Omental fat pad (tissue), 4 donors: ENCODE data around the gene EIF4EBP3. TPM values are rescaled to one million over a fixed set of nuclear protein-coding genes. Genes with fewer than 3 reads are reported as not detected.
"Not testable (repeated sequence)": the region's sequence is repeated elsewhere in the genome, so short reads cannot be mapped to it uniquely, and the experiment has no call there.

Source experiments
- ATAC-seq: fragments of 150-250 bp; one replicate; pipeline ENCODE4 v1.9.1; 2016; ENCODE audit warnings: mild to moderate bottlenecking, moderate library complexity; ENCODE audit not compliant: low FRiP score
- DNase-seq: peaks from one replicate; pipeline ENCODE4 v3.0.0-alpha.2; 2019; ENCODE audit warnings: low spot score
- small RNA-seq: library from RNA; depleted of rRNA; stranded (forward); fragments of <200 nt; gene quantifications from one replicate; pipeline ENCODE3, GENCODE V24; 2016
- total RNA-seq, 4 donors: library from RNA; depleted of rRNA; stranded (reverse); fragments of >200 nt; gene quantifications; one replicate each; pipeline ENCODE4 v1.1.0, GENCODE V29; 2016
- TF ChIP-seq, protein P1 (sequence below), 3 donors: fragments of 450-650 bp; IDR thresholded peaks; one replicate each; pipeline ENCODE4 v1.5.1; 2016 to 2017; ENCODE audit warnings: antibody characterized with exemption in 3 of 3, mild to moderate bottlenecking in 3 of 3, moderate library complexity in 2 of 3

The EIF4EBP3 gene
- total RNA-seq, 4 donors from 2014 or later: 22.9 to 35.7 (median 31.5) TPM

DNA sequence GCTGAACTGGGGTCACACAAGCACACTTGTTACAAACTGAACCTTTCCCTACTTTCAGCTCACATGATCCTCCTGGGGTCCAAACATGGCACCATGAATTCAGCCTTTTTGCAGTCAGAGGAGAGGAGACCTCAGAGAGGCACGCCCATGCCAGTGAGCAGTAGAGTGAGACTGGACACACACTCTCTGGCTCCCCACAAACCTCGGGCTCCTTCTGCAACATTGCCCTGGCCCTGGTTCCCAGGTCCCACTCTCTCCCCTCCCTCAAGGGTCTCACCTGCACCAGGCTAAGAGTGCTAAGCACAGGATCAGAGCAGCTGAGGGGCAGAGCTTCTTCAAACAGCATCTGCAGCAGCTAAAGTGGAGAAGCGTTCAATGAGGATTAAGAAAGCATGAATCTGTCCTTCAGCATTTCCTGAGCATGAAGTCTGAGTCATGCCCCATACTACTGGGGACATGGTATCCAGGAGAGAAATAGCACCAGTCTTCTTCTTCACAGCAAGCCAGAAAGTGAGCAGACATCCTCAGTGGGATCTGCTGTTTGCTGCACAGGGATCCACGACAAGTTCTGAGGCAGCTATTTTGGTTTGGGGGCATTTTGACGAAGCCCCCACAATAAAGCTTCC is 44.4 kb downstream of the EIF4EBP3 start:
- TF ChIP-seq, protein P1, sequence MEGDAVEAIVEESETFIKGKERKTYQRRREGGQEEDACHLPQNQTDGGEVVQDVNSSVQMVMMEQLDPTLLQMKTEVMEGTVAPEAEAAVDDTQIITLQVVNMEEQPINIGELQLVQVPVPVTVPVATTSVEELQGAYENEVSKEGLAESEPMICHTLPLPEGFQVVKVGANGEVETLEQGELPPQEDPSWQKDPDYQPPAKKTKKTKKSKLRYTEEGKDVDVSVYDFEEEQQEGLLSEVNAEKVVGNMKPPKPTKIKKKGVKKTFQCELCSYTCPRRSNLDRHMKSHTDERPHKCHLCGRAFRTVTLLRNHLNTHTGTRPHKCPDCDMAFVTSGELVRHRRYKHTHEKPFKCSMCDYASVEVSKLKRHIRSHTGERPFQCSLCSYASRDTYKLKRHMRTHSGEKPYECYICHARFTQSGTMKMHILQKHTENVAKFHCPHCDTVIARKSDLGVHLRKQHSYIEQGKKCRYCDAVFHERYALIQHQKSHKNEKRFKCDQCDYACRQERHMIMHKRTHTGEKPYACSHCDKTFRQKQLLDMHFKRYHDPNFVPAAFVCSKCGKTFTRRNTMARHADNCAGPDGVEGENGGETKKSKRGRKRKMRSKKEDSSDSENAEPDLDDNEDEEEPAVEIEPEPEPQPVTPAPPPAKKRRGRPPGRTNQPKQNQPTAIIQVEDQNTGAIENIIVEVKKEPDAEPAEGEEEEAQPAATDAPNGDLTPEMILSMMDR (IDR thresholded peaks at IDR 0.05): no peak
- DNase-seq (no peak), ATAC-seq (no peak)

DNA sequence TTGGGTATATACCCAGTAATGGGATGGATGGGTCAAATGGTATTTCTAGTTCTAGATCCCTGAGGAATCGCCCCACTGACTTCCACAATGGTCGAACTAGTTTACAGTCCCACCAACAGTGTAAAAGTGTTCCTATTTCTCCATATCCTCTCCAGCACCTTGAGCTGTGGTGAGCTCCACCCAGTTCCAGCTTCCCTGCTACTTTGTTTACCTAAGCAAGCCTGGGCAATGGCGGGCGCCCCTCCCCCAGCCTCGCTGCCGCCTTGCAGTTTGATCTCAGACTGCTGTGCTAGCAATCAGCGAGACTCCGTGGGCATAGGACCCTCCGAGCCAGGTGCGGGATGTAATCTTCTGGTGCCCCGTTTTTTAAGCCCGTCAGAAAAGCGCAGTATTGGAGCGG is 45.6 kb downstream of the EIF4EBP3 start:
- not testable (repeated sequence) for ATAC-seq, DNase-seq

DNA sequence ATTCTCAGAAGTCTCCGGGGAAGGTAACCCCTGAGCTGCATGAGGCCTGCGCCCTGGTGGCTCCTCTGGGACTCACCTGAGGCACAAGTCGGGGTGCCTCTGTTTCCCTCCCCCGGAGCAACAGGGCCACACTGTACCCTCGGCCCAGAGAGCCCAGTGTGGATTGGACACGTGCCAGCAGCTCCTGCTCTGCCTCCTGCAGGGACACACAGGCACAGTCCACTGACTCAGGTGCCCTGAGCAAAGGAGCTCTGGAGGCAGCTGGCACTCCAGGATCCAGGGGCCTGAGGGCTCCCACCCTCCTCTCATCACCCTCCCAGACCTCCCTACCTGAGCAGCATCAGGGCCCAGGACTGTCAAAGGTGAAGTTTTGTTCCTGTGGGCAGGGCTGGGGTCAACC is 46.7 kb downstream of the EIF4EBP3 start:
- DNase-seq: no peak
- TF ChIP-seq, protein P1 (IDR thresholded peaks at IDR 0.05): no peak

DNA sequence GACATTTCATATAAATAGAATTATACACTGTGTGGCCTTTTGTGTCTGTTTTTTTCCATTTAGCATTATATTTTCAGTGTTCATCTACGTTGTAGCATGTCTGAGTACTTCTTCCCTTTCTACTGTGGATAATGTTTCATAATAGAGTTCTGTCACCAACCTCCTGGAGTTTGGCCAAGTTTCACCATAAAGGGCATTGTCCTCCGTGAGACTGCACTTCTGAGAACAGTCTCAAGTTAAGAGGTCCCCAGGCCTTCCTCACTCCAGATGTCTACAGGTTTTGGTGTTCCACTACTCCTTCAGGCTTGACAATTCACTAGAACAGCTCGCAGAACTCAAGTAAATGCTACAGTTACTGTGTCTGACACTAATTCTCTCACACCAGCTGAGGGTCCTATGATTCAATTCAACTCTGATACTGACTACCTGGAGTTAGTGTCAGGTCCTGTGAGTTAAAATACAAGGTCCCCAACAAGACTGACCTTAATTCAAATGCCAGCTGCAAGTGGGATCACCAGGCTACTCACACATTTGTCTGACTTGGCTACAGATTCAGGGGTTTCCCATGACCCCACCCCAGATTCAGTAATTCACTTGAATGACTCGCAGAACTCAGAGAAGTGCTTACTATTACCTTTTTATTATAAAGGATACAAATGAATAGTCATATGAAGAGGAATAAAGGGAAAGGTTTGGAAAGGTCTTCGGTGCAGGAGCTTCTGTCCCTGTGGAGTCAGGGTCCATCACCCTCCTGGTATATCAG is 48.3 kb downstream of the EIF4EBP3 start:
- TF ChIP-seq, protein P1 (IDR thresholded peaks at IDR 0.05): no peak
- DNase-seq: no peak
- ATAC-seq: no peak

More for the DNA sequence above, 46.7 kb downstream of the EIF4EBP3 start:
- ATAC-seq: no peak

DNA sequence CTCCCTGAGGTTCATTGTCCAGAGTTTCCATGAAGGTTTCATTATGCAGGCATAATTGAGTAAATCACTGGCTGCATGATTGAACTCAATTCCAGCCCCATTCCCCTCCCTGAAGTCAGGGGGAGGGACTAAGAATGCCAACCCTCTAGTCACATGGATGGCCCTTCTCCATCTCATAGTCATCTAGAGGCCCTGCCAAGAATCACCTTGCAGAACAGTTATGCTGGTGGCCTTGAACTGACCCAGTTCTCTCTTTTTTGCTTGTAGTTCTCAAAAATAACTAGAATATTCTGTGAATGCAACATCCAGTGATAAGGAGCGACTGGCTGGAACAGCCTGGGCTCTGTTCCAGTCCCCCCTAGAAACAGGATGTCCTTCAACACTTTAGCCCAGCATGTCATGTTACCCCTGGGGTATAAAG is 48.9 kb downstream of the EIF4EBP3 start:
- TF ChIP-seq, protein P1 (IDR thresholded peaks at IDR 0.05): no peak
- ATAC-seq: peak; percentile 58
- DNase-seq: no peak

DNA sequence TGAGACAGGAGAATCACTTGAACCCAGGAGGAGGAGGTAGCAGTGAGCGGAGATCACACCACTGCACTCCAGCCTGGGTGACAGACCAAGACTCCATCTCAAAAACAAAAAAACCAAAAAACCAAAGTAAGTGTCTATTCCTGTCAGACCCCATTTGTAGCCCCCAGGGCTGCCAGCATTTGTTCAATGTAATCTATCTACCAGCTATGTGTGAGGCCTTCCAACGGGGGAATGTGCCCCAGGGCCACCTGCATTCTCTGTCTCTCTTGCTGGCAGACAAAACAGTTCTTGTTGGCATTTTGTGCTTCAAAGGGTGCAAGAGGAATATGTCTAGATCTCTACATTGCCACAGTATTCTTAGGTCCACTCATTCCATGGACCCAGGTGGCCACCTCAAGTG is 51.4 kb downstream of the EIF4EBP3 start:
- TF ChIP-seq, protein P1 (IDR thresholded peaks at IDR 0.05): no peak
- ATAC-seq (no peak), DNase-seq (no peak)

Small RNA genes lying within 50 kb of the gene (small RNA-seq; reads per million reads assigned to genes)
- gene RF00279: not detected
- not detected for gene RF00443

Other genes starting within 250 kb of the EIF4EBP3 start
- 100 to 1,000 TPM in 2 of 4 donors, 10 to 100 TPM in 2; 54.1 to 110 (median 88.6) TPM for gene PFDN1, start 244.6 kb upstream of the EIF4EBP3 start, total RNA-seq
- gene HBEGF, start 201.1 kb upstream of the EIF4EBP3 start, total RNA-seq: 10 to 100 TPM; 32.1 to 81.8 (median 61.0) TPM
- gene SLC4A9, start 187.5 kb upstream of the EIF4EBP3 start, total RNA-seq: under 1 TPM in 3 of 4 donors, not detected in 1; 0.12 to 0.74 (median 0.19) TPM
- 100 to 1,000 TPM in 2 of 4 donors, 10 to 100 TPM in 2; 80.0 to 149 (median 103) TPM for gene ANKHD1, start 145.8 kb upstream of the EIF4EBP3 start, total RNA-seq
- 10 to 100 TPM; 18.1 to 44.2 (median 24.3) TPM for gene SRA1, start 9.8 kb downstream of the EIF4EBP3 start, total RNA-seq
- 10 to 100 TPM; 13.5 to 55.9 (median 33.2) TPM for gene APBB3, start 16.9 kb downstream of the EIF4EBP3 start, total RNA-seq
- 10 to 100 TPM; 25.1 to 55.1 (median 38.1) TPM for gene SLC35A4, start 17.2 kb downstream of the EIF4EBP3 start, total RNA-seq
- gene CD14, start 85.5 kb downstream of the EIF4EBP3 start, total RNA-seq: 100 to 1,000 TPM; 129 to 173 (median 158) TPM
- gene TMCO6, start 91.8 kb downstream of the EIF4EBP3 start, total RNA-seq: 10 to 100 TPM; 18.7 to 96.9 (median 29.8) TPM
- 10 to 100 TPM; 39.3 to 79.3 (median 62.2) TPM for gene NDUFA2, start 100.0 kb downstream of the EIF4EBP3 start, total RNA-seq
- gene IK, start 100.2 kb downstream of the EIF4EBP3 start, total RNA-seq: 100 to 1,000 TPM in 2 of 4 donors, 10 to 100 TPM in 2; 76.0 to 129 (median 105) TPM
- 10 to 100 TPM; 21.2 to 29.9 (median 25.2) TPM for gene WDR55, start 117.2 kb downstream of the EIF4EBP3 start, total RNA-seq
- gene DND1, start 125.9 kb downstream of the EIF4EBP3 start, total RNA-seq: 1 to 10 TPM in 2 of 4 donors, under 1 TPM in 2; 0.84 to 2.5 (median 1.3) TPM
- 10 to 100 TPM; 49.6 to 76.6 (median 58.8) TPM for gene HARS1, start 143.7 kb downstream of the EIF4EBP3 start, total RNA-seq
- gene HARS2, start 143.8 kb downstream of the EIF4EBP3 start, total RNA-seq: 10 to 100 TPM; 11.9 to 30.9 (median 20.6) TPM
- gene ZMAT2, start 152.8 kb downstream of the EIF4EBP3 start, total RNA-seq: 10 to 100 TPM; 38.3 to 49.6 (median 47.0) TPM
- not detected for gene PCDHA1, start 238.5 kb downstream of the EIF4EBP3 start, total RNA-seq
- under 1 TPM in 3 of 4 donors, not detected in 1; 0.12 to 0.93 (median 0.47) TPM for gene PCDHA2, start 247.2 kb downstream of the EIF4EBP3 start, total RNA-seq